GM21529 (cell line): ENCODE measurements around the gene LHPP.

Experiments
- ATAC-seq: cut with Tn5 transposase; IDR thresholded peaks from one replicate; pipeline ENCODE4 v1.9.1; 2021; ENCODE audit not compliant: unreplicated experiment

Gene LHPP

GRCh38 chr10:124495162-124495561 is 33.5 kb downstream of the LHPP start:
- ATAC-seq: no peak

GRCh38 chr10:124495725-124496124 is 34.1 kb downstream of the LHPP start:
- no peak for ATAC-seq

DNA sequence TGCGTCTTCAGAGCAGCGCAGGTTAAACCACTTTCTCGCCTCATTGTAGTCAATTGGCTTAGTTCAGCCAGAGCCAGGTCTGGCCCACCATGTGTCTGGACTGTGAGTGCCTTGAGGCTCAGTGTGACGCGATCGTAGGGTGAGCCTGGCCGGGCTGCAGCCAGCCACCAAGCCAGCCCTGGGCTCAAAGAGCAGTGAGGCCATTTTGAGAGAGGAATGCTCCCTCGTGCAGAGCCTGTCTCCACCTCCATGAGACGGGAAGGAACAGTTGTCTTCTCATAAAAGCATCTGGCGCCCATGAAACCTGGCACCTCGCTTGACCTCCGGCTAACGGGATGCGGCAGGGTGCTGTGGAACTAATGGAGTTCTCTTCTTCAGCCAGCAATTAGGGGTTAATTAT is 34.5 kb downstream of the LHPP start:
- no peak for ATAC-seq

DNA sequence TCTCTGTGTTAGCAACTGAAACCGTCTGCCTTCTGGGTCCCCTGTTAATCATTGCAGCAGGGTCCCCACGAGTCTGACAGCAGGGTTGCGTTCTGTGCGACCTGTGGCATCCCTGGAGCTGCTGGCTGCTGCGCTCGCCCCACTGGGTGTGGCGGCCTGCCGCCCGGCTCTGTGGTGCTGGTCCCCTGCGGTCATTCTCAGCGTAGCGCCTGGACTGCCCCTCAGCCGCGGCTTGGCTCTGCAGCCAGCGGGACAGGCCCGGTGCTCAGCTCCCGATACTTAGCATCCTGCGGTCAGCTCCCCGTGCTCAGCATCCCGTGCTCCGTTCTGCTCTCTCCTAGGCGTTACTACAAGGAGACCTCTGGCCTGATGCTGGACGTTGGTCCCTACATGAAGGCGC is 35.0 kb downstream of the LHPP start:
- ATAC-seq: no peak

GRCh38 chr10:124497196-124497881 is 35.7 kb downstream of the LHPP start:
- ATAC-seq: no peak

GRCh38 chr10:124498056-124498455 is 36.4 kb downstream of the LHPP start:
- ATAC-seq: no peak

DNA sequence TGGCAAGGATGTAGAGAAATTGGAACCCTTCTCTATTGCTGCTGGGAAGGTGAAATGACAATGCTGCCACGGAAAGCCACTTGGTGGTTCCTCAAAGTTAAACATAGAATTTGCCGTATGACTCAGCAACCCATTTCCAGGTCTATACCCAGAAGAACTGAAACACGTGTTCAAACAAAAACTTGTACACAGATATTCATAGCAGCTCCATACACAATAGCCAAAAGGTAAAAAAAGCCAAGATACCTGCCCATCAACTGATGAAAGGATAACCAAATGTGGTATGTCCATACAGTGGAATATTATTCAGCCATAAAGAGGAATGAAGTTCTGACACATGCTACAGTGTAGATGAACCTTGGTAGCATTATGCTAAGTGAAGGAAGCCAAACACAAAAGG is 39.1 kb downstream of the LHPP start:
- no peak for ATAC-seq

DNA sequence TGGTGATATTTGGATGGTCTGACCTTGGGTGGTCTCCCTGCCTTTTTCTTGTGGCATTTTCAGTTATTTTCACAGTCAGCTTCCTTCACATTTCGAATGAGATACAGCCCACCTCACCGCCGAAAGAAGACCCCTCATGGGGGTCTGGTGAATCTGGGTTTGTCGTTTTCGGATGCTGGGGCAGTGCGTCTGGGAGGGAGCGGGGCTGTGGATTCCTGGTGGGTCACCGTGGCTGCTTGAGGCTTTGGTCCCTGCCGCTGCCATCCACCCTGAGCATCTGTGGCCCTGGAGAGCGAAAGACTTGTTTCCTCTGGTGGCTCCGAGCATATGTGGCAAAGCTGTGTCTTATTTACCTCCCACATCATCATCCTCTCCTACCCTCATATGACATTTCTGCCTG is 43.1 kb downstream of the LHPP start:
- ATAC-seq: no peak

- no peak for ATAC-seq
These were observed 43.7 kb downstream of the LHPP start for GRCh38 chr10:124505279-124505678.

DNA sequence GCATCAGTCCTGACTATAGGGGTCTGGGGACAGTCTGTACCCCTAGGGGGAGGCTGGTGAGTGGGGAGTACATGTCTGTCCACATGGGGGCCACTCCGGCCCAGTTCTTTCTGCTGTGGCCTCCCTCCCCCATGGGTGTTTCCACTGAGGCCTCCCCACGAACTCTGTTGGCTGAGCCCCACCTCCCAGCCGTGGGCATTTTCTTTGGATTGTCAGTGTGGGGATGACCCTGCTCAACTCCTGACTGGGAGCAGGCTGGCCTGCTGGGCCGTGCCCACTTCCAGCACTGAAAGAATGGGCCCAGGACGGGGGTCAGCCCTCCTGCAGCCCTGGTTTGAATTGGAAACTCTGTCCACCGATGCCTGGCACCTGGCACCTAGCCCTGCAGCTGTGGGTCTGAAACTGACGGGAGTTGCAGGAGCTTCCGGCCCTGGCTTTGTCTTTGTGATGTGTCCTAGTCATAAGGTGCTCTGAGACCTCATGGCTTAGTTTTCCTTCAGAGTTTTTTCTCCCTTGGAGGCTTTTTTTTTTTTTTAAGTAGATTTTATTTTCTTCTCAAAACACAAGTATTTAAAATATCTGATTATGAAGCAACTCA is 46.5 kb downstream of the LHPP start:
- no peak for ATAC-seq

DNA sequence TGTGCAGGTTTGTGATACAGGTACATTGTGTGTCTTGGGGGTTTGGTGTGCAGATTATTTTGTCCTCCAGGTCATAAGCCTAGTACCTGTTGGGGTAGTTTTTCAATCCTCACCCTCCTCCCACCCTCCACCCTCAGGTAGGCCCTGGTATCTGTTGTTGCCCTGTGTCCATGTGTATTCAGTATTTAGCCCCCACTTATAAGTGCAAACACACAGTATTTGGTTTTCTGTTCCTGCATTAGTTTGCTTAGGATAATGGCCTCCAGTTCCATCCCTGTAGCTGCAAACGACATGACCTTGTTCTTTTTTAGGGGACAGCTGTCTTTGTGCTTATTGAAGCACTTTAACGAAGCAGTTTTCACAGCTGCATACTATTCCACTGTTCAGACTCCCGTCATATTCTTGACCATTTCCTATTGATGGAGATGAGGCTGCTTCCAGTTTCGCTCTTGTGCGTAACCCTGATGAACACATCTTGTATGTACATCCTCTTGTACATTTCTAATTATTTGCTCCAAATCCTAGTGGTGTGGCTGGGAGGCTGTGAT is 47.4 kb downstream of the LHPP start:
- ATAC-seq: no peak

DNA sequence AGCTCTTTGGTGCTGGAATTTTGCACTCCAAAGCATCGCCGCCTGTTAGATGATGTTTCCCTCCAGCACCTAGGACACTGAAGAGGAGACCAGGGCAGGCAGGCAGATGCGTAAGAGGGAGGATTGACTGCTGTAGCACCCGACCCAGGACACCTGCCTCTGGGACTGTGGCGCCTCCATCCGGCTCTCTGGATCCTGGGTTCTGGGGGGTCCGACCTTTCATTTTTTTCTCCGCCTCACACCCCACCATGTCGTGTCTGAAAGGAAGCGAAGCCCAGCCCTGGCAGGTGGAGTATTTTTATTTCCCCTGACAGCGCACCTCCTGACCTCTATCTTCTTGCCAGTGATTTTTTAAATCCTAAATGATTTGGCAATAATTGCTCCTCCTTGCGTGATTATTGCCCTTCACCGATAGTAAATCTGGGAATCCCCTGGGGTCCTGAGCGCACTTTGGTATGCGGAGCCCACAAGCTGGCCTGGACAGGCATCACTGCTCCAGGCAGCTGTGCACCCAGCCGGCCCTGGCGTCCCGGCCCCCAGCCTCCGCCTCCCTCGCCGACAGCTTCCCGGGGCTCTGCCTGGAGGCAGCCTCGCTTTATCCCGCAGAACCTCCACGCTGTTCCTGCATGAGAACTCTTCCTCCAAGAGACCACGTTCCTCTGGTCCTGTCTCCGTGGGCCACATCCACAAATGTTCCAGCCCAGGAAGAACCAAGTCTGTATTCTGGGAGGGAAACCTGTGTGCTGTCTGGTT is 48.4 kb downstream of the LHPP start:
- ATAC-seq: no peak

- ATAC-seq: no peak
These were observed 49.1 kb downstream of the LHPP start for GRCh38 chr10:124510759-124511158.

DNA sequence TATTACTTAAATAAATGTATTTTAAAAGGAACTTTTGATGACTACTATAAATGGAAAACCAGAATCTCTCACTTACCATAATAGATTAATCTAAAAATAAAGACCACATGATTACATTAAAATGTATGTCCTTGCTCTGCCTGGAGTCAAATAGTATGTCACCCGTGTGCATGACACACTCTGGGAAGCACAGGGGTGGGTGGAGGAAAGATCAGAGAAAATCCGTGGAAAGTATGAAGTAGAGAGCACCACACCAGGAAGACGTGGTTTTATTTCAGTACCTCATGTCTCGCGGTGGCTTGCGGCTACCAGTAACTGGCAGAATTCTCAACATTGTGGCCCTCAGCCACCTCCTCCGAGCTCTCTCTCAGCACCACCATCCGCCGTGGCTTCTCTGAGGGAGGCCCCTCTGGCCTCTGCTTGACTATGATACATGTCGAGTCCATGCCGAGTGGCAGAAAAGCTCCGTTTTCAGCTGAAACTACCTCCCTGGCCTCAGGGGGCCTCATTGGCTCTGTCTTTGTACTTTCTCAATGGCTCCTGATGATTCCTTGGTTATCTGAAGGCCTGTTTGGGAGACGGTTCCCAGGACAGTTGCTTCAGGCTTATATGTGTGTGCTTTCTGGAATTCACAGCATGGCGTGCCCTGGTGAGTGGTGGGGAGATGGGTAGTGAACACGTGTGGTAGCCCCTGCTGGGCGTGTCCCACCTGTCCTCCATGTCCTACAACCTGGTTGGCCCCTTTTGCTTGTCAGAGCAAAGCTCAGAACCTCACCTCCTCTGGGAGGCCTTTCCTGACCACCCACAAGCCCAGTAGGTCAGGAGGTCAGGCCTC is 49.8 kb downstream of the LHPP start:
- ATAC-seq: no peak

DNA sequence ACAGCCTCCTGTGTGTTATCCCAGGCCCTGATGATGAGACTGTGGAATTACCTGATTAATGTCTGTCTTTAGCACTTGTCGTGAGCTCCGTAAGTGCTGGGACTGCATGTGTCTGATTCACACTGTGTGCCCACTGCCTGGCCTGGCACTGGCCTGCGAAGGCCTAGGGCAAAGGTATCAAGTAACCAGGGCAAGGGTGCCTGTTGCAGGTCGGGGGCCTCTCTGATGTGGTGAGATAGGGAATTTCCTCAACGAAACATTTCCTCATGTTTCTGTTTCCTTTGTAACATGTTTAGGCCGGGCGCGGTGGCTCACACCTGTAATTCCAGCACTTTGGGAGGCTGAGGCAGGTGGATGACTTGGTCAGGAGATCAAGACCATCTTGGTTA is 50.4 kb downstream of the LHPP start:
- no peak for ATAC-seq

DNA sequence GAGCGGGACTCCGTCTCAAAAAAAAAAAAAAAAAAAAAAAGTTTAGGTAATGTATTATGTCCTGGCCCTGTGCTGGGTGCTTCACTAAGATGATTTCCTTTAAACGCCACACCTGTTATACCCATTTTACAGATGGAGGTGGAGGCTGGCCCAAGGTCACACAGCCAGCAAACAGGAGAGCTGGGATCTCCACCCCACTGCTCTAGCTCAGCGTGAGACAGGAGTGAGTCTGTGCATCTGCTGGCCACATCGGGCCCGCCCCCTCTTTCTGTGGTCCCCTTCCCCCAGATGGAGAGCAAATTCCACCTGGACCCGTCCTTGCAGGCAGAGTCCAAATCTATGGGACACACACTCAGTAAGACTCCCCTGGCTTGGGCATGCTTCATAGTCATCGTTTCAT is 51.0 kb downstream of the LHPP start:
- ATAC-seq: no peak

DNA sequence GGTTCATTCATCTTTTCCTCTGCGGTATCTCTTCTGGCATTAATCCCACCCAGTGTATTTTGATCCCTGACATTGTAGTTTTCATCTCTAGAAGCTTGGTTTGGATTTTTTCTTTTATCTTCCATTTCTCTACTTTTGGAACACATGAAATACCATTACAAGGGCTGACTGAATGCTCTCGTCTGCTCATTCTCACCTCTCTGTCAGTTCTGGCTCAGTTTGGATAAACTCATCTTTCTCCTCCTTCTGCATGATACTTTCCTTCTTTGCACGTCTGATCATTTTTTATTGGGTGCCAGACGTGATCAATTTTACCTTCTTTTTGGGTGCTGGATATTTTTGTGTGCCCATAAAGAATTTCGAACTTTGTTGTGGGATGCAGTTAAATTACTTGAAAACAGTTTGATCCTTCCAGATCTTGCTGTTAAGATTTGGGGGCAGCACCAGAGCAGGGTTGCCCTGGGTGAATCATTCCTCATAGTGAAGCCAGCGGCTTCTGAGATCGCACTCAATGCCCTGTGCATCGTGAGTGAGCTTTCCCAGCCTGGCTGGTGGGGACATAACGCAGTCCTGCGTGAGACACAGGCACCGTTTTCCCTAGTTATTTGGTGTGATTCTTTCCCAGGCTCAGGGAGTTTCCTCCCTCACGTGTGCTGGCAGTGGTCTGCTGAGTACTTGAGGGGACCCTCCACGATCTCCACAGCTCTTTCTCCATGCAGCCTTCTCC is 53.8 kb downstream of the LHPP start:
- no peak for ATAC-seq

GRCh38 chr10:124516181-124516580 is 54.6 kb downstream of the LHPP start:
- no peak for ATAC-seq

GRCh38 chr10:124516746-124517397 is 55.2 kb downstream of the LHPP start:
- no peak for ATAC-seq

DNA sequence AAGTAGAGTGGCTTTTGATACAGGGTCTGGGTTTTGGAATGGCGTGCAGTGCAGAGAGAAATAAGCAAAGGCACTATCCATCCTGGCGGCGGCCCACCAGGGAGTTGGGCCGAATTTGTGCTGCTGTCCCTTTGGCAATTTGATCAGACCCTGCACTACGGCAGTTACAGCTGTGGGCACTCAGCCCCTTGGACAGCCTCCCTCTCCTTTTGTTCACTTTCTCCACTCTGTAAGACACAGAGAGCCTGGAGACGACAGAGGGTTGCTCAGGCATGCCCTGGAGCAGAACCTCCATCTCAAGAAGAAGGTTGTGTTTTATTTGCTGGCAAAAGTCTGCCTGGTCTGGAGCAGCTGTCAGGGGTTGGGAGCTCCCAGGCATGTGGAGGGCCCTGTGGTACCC is 55.8 kb downstream of the LHPP start:
- ATAC-seq: no peak
